GM18868 (cell line): ENCODE results near the gene LDLRAP1.
"Not testable (repeated sequence)": the region's sequence is repeated elsewhere in the genome, so short reads cannot be mapped to it uniquely, and the experiment has no call there.

ENCODE experiments used
- ATAC-seq: cut with Tn5 transposase; IDR thresholded peaks from one replicate; pipeline ENCODE4 v1.9.1; 2021; ENCODE audit warnings: mild to moderate bottlenecking, moderate library complexity; ENCODE audit not compliant: unreplicated experiment

Gene LDLRAP1

DNA sequence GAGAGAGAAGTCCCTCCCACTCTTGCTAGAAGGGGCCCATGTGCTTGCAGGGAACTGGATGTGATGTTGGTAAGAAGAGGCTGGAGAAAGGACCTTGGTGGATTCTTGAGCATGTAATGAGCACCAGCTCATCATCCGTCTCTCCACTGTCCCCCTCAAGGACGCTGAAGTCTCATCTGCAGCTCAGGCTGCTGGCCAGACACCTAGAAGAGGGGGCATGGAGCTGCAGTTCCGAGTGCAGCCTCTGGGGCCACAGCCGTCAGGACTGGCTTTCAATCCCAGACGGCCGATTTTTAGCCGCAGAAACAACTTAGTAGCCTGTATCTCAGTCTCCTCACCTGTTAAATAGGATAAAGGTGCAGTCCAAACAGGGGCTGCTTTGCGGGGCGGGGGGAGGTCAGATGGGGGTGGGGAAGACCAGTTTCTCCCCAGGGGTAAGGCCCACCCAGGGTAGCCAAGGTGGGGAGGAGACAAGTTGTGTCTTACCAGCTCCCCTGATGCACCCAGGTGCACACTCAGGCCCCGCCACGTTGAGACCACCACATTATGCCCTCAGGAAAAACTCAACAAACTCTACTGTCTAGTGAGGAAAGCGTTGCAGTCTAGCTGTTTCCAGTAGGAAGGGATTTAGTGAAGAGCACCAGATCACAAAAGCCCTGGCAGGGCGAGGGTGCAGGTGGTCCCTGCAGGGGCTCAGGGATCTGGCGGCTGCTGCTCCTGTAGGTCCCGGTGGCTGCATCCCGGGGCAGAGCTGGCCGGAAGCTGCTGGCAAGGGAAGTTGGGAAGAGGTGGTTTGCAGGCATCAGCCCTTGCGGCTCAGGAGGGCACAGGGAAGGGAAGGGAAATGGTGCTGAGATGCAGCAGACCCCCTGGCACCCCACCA is 29.5 kb downstream of the LDLRAP1 start:
- no peak for ATAC-seq

GRCh38 chr1:25573591-25573930 is 30.2 kb downstream of the LDLRAP1 start:
- no peak for ATAC-seq

DNA sequence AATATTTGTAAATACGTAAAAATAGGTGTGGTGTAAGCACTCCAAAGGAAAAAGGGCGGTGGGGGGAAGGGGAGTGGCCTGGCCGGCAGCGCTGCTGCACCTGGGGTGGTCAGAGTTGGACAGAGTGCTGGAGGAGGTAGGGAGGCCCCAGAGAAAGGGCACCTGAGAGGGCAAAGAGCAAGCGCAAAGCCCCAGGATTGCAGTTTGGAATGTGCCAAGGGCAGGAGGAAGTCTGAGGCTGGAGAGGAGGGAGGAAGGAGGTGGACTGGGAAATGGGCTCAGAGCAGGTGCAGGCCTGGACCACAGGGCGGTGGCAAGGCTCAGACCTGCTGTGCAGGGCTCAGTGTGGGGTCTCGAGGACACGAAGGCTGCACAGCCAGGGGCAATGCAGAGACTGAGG is 30.6 kb downstream of the LDLRAP1 start:
- no peak for ATAC-seq

DNA sequence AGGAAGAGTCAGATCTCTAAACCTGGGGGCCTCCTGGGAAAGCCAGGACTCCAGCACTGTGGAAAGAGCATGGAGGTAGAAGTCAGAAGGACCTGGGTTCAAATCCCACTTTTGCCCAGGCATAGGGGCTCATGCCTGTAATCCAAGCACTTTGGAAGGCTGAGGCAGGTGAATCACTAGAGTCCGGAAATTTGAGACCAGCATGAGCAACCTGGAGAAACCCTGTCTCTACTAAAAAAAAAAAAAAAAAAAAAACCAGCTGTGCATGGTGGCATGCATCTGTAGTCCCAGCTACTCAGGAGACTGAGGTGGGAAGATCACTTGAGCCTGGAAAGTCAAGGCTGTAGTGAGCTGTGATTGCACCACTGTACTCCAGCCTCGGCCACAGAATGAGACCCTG is 31.8 kb downstream of the LDLRAP1 start:
- ATAC-seq = no peak

DNA sequence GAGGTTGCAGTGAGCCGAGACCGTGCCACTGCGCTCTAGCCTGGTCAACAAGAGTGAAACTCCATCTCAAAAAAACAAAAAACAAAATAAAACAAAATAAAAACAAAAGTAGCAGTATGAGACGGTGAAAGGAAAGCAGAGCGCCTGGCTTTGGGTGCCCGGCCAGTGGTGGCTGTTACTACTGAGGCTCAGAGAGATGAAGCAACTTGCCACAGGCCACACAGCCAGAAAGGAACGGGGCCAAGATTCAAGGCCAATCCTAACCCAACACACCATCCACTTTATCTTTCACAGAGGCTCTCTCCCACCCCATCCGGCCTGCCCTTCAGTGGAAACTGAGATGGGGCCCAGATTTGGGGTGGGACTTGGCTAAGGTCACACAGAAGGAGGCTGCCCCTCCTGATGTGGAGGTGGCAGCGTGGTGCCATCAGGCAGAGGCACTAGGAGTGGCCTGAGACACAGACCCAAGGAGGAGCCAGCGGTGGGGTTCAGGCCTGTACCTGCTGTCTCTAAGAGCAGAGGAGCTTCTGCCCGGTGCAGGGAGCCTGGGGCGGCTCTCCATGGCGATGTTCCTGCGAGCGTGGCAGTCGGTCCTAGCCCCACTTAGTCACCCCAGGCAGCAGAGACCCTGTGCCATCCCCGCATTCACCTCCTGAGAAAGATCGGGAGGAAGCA is 33.2 kb downstream of the LDLRAP1 start:
- ATAC-seq = no peak

DNA sequence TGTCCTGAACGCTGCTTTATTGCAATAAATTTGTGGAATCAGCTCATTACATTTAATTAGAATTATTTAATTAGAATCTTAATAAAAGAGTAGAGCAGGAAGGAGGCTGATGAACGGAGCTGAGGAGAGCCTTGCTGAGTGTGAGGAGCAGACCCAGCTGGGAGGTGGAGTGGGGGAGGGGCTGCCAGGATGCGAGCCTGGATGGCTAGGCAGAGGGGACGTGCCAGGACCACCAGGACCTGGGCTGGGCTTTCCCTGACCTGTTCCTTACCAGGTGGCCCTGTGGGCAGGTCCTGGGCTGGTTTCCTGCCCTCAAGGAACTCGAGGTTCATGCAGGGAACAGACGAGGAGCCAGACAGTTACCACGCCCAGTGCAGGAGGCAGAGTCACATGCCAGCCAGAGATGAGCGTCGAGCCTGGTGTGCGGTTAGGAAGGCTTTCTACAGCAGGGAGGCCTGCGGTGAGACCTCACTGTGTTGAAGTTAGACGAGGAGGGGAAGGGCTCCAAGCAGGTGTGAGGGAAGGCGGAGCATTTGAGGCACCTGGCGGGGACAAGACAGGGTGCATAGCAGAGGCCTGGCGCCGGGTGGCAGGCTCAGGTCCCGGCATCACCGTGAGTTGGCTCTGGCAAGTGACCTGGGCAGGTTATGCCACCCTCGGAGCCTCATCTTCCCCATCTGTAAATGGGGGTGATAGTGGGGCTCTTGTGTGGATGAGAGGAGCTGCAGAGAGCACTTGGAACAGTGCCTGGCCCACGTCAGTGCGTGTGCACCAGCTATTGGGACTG is 33.9 kb downstream of the LDLRAP1 start:
- ATAC-seq = no peak

DNA sequence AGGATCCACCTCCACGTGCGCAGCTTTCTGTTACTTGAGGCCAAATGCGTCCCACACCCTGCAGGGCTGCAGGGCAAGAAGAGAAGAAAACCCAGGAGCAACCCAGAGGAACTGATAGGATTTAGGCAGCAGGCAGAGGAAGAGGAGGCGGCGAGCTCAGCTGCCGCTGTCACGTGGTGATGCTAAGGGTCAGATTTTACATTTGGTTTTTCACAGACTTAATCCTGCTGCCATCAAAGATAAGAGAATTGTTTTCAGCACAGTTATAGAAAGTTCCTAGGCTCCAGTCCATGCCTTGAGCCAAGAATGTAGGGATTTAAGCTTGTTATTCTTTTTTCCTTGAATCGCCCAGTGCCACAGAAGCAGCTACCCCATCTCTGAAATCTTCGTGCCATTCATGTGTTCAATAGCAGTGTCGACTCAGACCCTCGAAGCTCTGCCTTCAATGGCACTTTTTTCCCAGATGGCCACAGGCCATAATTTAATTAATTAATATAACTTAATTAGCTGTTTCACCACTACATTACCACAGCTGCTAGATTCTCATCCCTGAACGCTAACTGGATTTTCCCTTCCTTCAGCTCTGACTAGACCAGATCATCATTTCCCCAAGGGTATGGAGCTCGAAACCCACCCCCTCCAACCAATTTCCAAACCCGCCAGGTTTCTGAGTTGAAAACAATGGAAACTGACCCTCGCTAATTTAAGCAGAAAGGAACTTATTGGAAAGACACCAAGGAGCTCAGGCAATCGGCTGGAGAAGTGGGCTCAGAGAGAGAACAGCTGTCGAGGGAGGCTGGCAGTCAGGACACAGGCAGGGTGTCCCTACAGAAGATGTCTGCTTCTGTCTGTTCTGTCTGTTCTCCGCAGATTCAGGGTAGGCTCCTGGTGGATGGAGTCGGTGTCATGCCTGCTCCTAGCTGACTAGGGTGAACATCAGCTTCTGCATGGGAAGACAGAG is 36.2 kb downstream of the LDLRAP1 start:
- no peak for ATAC-seq

DNA sequence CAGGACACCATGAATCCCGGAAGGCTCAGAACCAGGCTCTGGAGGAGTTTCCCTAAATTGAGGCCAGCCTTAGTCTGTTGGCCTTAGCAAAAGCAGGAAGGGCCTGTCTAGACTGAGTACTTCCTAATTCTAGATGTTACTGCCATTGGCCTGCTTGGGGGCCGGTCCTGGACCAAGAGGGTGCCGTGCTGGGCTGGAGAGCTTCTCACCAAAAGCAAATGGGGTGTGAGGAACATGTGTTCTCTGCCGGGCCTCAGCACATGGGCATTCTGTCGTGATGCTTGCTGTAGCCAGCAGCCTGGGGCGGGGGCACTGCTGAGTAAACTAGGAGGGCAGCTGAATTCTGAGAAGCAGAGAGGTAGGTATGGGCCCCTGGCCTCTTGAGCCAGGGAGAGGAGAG is 37.5 kb downstream of the LDLRAP1 start:
- no peak for ATAC-seq

- ATAC-seq = no peak
Measured at GRCh38 chr1:25581764-25582163, 38.4 kb downstream of the LDLRAP1 start.

DNA sequence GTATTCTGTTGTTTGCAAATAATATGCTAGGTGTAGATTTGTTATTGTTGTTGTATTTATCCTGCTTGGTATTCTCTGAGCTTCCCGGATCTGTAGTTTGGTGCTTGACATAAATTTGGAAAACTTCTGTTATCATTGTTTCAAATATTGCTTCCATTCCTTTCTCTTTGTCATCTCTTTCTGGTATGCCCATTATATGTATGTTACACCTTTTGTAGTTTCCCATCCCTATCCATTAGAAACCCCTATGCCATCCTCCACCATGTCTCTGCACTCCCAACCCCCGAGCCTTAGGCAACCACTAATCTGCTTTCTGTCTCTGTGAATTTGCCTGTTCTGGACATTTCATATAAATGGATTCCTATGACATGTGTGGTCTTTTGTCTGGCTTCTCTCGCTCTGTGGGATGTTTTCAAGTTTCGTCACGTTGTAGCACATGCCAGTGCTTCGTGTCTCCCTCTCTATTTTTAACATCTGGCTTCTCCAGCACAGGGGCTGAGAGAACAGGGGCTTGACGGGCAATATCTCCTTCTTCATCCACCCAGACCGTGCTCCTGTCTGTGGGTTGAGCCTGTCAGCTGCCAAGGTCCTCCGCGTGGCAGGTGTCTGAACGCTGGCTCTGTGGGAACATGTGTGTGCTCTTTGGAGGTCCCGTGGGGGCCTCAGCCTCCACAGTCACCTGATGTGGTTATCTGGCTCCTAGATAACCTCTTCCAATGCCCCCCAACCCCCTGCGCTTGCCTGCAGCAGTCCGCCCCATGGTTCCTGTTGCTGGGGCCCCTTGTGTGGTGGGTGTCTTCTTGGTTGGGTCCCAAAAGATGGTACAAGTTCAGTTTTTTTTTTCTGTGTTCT is 40.3 kb downstream of the LDLRAP1 start:
- no peak for ATAC-seq

DNA sequence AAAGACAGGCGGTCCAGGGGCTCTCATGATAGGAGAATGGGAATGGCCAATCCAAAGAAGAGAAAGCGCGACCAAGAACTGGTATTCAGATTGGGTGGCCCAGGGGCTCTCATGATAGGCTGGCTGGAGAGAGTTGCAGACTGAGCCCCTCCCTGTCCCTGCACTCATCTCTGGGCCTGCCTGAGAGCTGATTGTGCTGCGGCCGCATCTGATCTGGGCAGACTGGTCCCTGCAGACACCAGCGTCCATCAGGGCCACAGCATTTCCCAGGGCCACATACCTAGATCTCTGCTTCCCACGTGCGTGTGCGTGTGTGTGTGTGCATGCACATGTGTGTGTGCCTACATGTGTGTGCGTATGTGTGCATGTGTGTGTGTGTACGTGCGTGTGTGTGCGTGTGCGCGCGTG is 42.8 kb downstream of the LDLRAP1 start:
- no peak for ATAC-seq

DNA sequence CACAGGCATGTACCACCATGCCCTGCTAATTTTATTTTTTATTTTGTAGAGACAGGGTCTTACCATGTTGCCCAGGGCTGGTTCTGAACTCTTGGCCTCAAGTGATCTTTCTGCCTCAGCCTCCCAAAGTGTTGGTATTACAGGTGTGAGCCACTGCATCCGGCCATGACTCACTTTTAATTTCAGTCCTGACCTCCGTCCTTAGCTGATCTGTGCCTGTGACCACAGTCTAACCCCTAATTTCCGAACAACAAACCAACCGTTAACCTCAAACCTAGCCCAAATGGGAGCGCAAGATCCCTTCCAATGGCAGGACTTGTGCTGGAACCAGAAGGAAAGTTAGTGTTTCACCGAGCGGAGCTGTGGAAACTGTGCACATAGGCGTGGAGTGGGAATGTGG is 43.9 kb downstream of the LDLRAP1 start:
- no peak for ATAC-seq

DNA sequence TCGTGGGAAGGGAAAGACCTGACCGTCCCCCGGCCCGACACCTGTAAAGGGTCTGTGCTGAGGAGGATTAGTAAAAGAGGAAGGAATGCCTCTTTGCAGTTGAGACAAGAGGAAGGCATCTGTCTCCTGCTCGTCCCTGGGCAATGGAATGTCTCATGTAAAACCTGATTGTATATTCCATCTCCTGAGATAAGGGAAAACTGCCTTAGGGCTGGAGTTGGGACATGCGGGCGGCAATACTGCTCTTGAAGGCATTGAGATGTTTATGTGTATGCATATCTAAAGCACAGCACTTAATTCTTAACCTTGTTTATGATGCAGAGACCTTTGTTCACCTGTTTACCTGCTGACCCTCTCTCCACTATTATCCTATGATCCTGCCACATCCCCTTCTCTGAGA is 44.8 kb downstream of the LDLRAP1 start:
- not testable (repeated sequence) for ATAC-seq

DNA sequence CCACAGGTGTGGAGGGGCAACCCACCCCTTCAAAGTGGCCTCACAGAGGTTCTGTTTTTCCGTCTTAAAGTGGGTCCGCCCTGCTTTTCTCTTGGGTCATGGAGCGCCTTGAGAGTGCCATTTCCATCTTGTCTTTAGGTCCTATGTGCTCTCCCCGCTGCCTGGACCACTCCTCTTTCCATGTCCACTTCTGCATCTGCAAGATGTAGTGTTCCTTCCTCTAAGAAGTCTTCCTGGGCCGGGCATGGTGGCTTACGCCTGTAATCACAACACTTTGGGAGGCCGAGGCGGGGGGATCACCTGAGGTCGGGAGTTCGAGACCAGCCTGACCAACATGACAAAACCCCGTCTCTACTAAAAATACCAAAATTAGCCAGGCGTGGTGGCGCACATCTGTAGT is 45.4 kb downstream of the LDLRAP1 start:
- not testable (repeated sequence) for ATAC-seq

DNA sequence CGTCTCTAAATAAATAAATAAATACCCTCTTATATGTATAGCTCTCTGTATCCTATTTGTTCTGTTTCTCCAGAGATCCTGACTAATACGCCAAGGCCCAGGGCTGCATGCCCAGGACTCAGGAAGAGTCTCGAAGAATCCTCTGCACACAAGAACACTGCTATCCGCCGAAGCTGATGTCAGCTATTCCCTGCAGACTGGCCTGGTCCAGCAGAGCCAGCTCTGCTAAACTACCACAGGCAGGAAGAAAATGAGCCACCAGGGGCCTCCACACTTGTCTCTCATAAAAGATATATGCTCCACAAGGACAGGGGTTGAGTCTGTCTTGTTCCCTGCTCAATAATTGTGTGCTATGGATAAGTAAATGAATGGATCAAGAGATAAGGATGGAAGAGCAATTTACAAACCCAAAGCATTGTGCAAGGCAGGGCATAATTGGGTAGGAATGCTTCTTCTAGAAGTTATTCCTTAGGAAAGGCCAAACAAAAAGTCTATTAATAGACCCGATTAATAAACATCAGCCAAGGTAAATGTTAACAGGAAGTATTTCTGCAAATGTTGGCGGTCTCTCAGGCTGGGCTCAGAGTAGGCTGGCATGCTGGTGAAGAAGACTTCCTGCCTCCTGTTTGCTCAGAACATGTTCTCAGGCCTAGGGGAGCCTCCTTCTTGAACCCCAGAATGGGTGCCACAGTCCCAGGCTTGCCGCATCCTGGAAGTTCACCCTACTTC is 46.9 kb downstream of the LDLRAP1 start:
- ATAC-seq = no peak

DNA sequence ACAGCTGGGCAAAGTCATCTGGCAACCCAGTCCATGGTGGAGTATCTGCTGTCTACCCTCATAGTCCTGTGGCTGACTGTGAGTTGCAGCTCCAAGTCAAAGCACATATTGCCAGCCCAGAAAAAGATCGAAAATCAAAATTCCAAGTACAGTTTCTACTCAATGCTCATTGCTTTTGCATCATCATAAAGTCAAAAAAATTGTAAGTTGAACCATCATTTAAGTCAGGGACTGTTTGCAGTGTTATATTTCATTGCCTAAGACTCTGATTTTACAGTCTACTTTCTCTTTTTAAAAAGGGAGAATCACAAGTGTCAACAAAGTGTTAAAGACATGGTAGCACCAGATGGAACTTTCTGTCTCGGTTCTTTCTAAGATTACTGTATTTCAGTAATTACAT is 50.5 kb downstream of the LDLRAP1 start:
- no peak for ATAC-seq

DNA sequence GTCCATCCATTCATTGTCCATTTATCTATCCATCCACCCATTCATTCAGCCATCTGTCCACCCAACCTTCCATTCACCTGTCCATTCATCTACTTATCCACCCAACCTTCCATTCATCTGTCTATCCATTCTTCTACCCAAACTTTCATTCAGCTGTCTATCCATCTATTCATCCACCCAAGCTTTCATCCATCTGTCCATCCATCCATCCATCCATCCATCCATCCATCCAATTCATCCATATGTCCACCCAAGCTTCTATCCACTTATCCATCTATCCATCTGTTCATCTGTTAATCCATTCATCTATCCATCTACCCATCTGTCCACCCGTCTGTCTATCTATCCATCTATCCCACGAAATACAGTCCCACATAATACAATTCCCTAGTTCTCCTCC is 51.6 kb downstream of the LDLRAP1 start:
- no peak for ATAC-seq

GRCh38 chr1:25596641-25597040 is 53.2 kb downstream of the LDLRAP1 start:
- not testable (repeated sequence) for ATAC-seq

- ATAC-seq = no peak
Measured at GRCh38 chr1:25598879-25599278, 55.5 kb downstream of the LDLRAP1 start.
